Ishikawa (cell line): Measurements from ENCODE around the gene PCBP3.

Experiments used
- CEBPB ChIP-seq: IDR thresholded peaks from 2 replicates; pipeline ENCODE4 v1.6.1; 2012
- EGR1 ChIP-seq: IDR thresholded peaks from 2 replicates; pipeline ENCODE4 v1.6.1; 2012
- EP300 ChIP-seq: IDR thresholded peaks from 2 replicates; pipeline ENCODE4 v1.6.1; 2012; ENCODE audit warnings: borderline replicate concordance
- FOXM1 ChIP-seq: IDR thresholded peaks from 2 replicates; pipeline ENCODE4 v1.6.1; 2012; ENCODE audit warnings: low read depth, borderline replicate concordance
- NFIC ChIP-seq: IDR thresholded peaks from 2 replicates; pipeline ENCODE4 v1.6.1; 2012
- RAD21 ChIP-seq: IDR thresholded peaks from 2 replicates; pipeline ENCODE4 v1.6.1; 2012; ENCODE audit warnings: low read depth
- REST ChIP-seq: IDR thresholded peaks from 2 replicates; pipeline ENCODE4 v1.6.1; 2012; ENCODE audit warnings: low read depth, mild to moderate bottlenecking
- TAF1 ChIP-seq: IDR thresholded peaks from 2 replicates; pipeline ENCODE4 v1.6.1; 2012; ENCODE audit warnings: low read depth, mild to moderate bottlenecking
- TCF12 ChIP-seq: IDR thresholded peaks from 2 replicates; pipeline ENCODE4 v1.6.1; 2012; ENCODE audit warnings: low read depth
- TEAD4 ChIP-seq: IDR thresholded peaks from 2 replicates; pipeline ENCODE4 v1.6.1; 2012
- USF1 ChIP-seq: IDR thresholded peaks from 2 replicates; pipeline ENCODE4 v1.6.1; 2012
- YY1 ChIP-seq: IDR thresholded peaks from 2 replicates; pipeline ENCODE4 v1.6.1; 2012; ENCODE audit warnings: low read depth
- ZBTB7A ChIP-seq: IDR thresholded peaks from 2 replicates; pipeline ENCODE4 v1.6.1; 2012; ENCODE audit warnings: low read depth
- TF ChIP-seq, protein P1 (sequence below): IDR thresholded peaks from 2 replicates; pipeline ENCODE4 v1.6.1; 2012

DNA sequence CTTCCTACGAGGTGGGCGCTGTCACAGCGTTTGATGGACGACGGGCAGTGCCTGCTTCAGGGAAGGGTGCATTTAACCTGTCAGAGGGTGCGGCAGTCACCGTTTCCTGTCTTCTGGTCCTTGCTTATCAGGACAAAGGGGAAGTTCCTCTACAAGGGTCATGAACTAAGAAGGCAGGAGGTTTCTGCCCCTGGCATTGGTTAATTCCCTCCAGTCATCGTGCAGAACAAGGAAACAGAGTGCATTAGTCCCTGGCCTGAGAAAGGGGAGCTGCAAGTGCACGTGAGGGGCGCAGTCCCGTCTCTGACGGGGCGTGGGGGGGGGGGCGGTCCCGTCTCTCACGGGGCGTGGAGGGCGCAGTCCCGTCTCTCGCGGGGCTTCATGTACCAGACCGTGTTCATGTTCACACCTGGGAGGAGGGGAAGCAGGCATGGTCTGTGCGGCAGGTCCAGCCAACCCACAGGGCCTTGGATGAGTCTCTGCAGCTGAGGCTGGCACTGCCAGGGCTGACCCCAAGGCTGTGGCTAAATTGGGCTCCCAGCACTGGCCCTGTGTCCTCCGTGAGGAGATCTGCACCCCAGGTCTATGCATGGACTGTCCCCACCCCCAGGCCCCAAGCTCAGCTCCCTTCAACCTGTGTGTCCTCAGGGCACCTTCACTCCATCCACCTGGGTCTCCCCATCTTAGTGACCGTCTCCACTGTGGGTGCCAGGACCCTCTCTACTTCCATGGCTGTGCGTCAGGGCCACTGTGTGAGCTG lies 248.8 kb downstream of the PCBP3 start:
- TF ChIP-seq ZBTB7A (no peak), EGR1 (no peak), YY1 (no peak), NFIC (no peak), TAF1 (no peak), USF1 (no peak), CEBPB (no peak), EP300 (no peak), RAD21 (no peak), TCF12 (no peak), FOXM1 (no peak), REST (no peak), TEAD4 (no peak)
- TF ChIP-seq, protein P1, sequence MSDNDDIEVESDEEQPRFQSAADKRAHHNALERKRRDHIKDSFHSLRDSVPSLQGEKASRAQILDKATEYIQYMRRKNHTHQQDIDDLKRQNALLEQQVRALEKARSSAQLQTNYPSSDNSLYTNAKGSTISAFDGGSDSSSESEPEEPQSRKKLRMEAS = no peak
